ENCODE results near the gene IL13RA1.

The IL13RA1 gene

DNA sequence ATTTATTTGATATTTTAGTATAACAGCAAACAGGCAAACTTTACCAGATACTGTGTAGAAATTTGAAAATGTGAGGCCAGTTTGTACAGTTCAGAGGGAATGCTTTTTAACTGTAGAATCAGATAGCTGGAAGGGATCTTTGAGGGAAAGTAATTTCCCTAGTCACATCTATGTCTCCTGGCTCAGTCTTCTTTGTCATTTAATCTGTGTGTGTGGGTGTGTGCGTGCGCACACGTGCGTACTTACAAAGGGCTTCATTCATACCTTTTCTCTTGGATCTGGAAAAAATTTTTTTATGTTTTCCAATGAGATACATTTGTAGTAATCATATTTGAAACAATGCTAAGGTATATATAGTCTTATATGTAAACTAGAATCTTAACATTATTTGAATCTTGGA, 44.6 kb downstream of the IL13RA1 start:
- in situ Hi-C loops (cut with MboI; ENCODE audit: low sequenced_read_pairs) = no loop called here

GRCh38 chrX:118773782-118774181, 46.4 kb downstream of the IL13RA1 start:
- in situ Hi-C loops (cut with MboI; ENCODE audit: low sequenced_read_pairs) = no loop called here

- in situ Hi-C loops (cut with MboI; ENCODE audit: low sequenced_read_pairs) = no loop called here
Observed at GRCh38 chrX:118779581-118779980, 52.2 kb downstream of the IL13RA1 start.

GRCh38 chrX:118780509-118780908, 53.1 kb downstream of the IL13RA1 start:
- in situ Hi-C loops (cut with MboI; ENCODE audit: low sequenced_read_pairs) = no loop called here

- in situ Hi-C loops (cut with MboI; ENCODE audit: low sequenced_read_pairs) = no loop called here
Observed at GRCh38 chrX:118780911-118781310, 53.5 kb downstream of the IL13RA1 start.

DNA sequence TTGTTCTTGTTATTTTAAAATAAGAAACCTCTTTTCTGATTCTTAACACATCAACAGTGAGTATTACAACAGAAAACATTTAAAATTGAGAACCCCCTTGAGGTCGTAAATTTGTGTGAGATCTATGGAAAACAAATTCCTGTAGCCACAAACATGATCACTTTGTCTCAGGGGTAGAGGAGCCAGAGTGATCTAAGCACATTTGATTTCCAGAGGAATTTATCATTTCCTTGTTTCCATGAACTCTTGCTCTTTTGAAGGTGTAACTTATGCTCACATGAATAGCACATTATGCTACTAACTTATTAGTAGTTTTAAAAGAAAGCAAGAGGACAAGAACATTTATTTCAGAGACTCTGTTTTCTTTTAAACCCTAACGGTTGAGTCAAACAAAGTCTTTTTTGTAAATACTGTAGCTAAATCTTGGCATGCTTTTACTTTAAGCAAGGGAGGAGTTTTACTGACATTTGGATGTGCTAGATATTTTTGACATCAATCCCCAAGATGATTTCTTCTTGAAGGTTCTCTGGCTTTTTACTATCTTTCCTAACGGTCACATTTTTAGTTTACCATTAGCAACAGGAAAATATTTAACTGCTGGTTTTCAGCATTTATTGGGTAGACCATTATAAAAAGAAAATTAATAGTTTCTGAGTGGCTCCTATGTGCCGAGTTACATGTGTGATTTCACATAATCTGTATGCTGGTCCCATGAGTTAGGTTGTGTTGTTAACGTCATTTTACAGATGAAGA, 68.3 kb downstream of the IL13RA1 start:
- in situ Hi-C loops (cut with MboI; ENCODE audit: low sequenced_read_pairs) = no loop called here

- in situ Hi-C loops (cut with MboI; ENCODE audit: low sequenced_read_pairs) = loop anchor here (25.0 kb wide), 1 partner anchor 141 kb away; no protein-coding TSS in a partner anchor
Observed at GRCh38 chrX:118802857-118803256, 75.5 kb downstream of the IL13RA1 start.

- in situ Hi-C loops (cut with MboI; ENCODE audit: low sequenced_read_pairs) = loop anchor here (25.0 kb wide), 1 partner anchor 145 kb away; no protein-coding TSS in a partner anchor
Observed at GRCh38 chrX:118807151-118808017, 80.0 kb downstream of the IL13RA1 start.

GRCh38 chrX:118817257-118817656, 89.9 kb downstream of the IL13RA1 start:
- in situ Hi-C loops (cut with MboI; ENCODE audit: low sequenced_read_pairs) = loop anchor here (25.0 kb wide), 1 partner anchor 155 kb away; no protein-coding TSS in a partner anchor

DNA sequence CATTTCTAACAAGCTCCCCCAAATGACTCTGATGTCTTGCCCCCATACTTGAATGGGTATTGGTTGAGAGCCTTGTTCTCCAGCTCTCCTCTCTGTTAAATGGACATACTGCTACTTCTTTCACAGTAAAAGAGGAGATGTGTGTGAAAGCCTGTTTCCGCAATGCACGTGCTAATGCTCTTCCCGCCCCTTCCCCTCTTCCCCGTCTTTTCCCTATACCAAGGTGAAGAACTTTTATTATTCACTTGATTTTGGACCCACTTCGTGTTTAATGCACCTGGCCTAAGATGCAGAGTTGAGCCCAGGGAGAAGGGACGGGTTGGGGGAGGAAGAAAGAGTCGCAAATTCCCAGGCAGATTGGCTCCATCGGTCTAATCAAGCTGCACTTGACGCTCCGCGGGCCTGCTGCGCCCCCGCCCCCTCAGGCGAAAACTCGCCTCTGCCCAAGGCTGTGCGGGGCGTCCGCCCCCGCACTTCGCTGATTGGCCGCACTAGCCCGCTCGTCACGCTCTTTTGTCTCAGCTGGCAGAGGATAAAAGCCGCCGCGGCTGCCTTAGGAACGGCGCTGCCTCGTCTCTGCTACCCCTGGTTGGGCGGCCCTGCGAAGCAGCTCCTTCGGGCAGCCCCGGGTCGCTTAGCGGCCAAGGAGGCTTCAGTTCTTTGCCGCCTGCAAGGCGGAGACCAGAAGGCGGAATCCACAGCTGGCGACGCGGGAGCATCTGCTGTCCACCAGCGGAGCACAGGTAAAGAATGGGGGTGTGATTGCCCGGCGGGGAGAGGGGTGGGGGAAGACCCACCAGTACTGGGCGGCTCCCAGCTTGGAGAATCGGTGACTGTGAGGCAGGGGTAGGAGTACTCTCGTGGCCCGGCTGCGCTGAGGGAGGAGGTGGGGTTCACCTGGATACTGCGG, 96.1 kb downstream of the IL13RA1 start, which contains the start of gene ZCCHC12:
TSS of gene ZCCHC12 (plus strand) at position 562 of the 910 bp plus-strand sequence. CDS start 1,421 bp downstream, outside the sequence.
- in situ Hi-C loops (cut with MboI; ENCODE audit: low sequenced_read_pairs) = loop anchor here (25.0 kb wide), 1 partner anchor 161 kb away; no protein-coding TSS in a partner anchor

DNA sequence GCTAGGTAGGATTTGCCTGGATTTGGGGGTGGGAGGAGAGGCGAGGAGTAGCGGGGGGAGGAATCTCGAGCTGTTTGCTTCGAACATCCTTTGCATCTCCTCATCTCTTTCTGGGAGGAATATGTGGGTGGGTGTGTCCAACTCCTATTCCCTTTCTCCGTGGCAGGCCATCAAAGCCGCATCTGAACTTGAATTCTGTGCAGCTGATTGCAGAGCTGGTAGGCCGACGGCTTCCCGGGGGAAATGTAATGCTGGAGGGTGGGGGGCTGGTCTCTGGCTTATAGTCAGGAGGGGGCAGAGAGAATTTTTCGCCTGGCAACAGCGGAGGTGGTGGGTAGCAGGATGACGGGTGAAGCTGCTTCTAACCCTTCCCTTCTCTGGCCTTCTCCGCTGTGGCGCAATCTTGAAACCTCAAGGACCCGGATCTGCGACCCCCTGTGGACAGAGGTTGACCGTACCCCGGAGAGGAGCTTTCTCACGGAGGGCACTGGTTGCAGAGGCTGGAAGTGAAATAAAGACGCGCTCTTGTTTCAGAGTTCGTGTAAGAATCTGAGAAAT, 96.8 kb downstream of the IL13RA1 start:
- in situ Hi-C loops (cut with MboI; ENCODE audit: low sequenced_read_pairs) = loop anchor here (25.0 kb wide), 1 partner anchor 162 kb away; no protein-coding TSS in a partner anchor

- in situ Hi-C loops (cut with MboI; ENCODE audit: low sequenced_read_pairs) = loop anchor here (25.0 kb wide), 1 partner anchor 237 kb away; the partner anchor contains the start of gene CT47C1
Observed at GRCh38 chrX:118825227-118825626, 97.8 kb downstream of the IL13RA1 start.

- in situ Hi-C loops (cut with MboI; ENCODE audit: low sequenced_read_pairs) = loop anchor here (25.0 kb wide), 1 partner anchor 223 kb away; the partner anchor contains the start of gene CT47C1
Observed at GRCh38 chrX:118839334-118839958, 112.0 kb downstream of the IL13RA1 start.
